Keratinocyte (primary cell): ENCODE data around the gene TBL1Y.

ENCODE experiments used
- EZH2 ChIP-seq: IDR thresholded peaks from one replicate; pipeline ENCODE4 v1.6.1; 2012; ENCODE audit warnings: inconsistent platforms, mild to moderate bottlenecking, low read length, moderate library complexity
- TF ChIP-seq, protein P1 (sequence below), 3 experiments: IDR thresholded peaks in 1 of 3; conservative IDR thresholded peaks in 1 of 3; optimal IDR thresholded peaks in 1 of 3; 2 replicates in 2 of 3; 3 replicates in 1 of 3; pipeline versions ENCODE3 to v1.5.1; 2011; ENCODE audit warnings: low read length in 3 of 3, mild to moderate bottlenecking in 3 of 3, moderate library complexity in 2 of 3, control low read depth in 1 of 3, inconsistent platforms in 1 of 3; ENCODE audit not compliant: insufficient read depth in 2 of 3; ENCODE audit errors: extremely low read depth in 1 of 3

DNA sequence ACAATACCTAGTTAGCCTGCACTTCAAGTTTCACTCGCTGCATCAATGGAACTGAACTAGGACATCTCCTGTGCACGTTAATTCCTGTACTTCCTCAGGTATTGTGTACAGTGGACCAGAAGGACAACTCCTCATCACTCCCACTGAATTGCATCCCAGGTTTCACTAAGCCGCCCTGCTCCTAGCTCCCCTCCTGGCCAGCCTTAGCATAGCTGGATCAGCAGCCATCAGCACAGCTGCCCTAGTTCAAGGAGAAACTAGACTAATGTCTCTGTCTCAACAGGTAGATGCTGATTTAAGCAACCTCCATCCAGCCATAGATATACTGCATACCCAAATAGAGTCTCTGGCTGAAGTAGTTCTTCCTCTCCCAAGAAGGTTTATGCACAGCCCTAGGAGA, 16.0 kb upstream of the TBL1Y start:
- TF ChIP-seq, protein P1, sequence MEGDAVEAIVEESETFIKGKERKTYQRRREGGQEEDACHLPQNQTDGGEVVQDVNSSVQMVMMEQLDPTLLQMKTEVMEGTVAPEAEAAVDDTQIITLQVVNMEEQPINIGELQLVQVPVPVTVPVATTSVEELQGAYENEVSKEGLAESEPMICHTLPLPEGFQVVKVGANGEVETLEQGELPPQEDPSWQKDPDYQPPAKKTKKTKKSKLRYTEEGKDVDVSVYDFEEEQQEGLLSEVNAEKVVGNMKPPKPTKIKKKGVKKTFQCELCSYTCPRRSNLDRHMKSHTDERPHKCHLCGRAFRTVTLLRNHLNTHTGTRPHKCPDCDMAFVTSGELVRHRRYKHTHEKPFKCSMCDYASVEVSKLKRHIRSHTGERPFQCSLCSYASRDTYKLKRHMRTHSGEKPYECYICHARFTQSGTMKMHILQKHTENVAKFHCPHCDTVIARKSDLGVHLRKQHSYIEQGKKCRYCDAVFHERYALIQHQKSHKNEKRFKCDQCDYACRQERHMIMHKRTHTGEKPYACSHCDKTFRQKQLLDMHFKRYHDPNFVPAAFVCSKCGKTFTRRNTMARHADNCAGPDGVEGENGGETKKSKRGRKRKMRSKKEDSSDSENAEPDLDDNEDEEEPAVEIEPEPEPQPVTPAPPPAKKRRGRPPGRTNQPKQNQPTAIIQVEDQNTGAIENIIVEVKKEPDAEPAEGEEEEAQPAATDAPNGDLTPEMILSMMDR (optimal IDR thresholded peaks at IDR 0.05 in 1 of 3, IDR thresholded peaks at IDR 0.05 in 1 of 3, conservative IDR thresholded peaks at IDR 0.05 in 1 of 3; ENCODE audit: extremely low read depth in 1 of 3, insufficient read depth in 2 of 3, low read length in 3 of 3), result no peak
- TF ChIP-seq EZH2, result no peak
